Measurements from ENCODE around the gene LRMDA. TPM values are rescaled to one million over a fixed set of nuclear protein-coding genes. Genes with fewer than 3 reads are reported as not detected.
"Not testable (repeated sequence)": the region's sequence is repeated elsewhere in the genome, so short reads cannot be mapped to it uniquely, and the experiment has no call there.

LRMDA gene
- total and polyA plus RNA-seq, 2 of the 13 experiments (the other 11 are each of a cell fraction or from before 2014, with no cell fraction given), result 13.4 to 22.0 TPM

DNA sequence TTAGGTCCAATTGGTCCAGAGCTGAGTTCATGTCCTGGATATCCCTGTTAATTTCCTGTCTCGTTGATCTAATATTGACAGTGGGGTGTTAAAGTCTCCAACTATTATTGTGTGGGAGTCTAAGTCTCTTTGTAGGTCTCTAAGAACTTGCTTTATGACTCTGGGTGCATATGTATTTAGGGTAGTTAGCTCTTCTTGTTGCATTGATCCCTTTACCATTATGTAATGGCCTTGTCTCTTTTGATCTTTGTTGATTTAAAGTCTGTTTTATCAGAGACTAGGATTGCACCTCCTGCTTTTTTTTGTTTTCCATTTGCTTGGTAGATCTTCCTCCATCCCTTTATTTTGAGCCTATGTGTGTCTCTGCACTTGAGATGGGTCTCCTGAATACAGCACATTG, 87.8 kb downstream of the LRMDA start (continued):
- TF ChIP-seq ONECUT2 (CRISPR knock-in tag; IDR thresholded peaks at IDR 0.05) (peak; percentile 61; the same call in 1 of the 2 replicates), EP300 (IDR thresholded peaks at IDR 0.05; ENCODE audit: low read depth in 2 of 2, low read length in 2 of 2) (peak in 1 of 2 experiments; percentile 20; a peak in 1 of 4 replicates), THAP11 (CRISPR knock-in tag; IDR thresholded peaks at IDR 0.05) (peak; percentile 24; the same call in 1 of the 2 replicates), PITX1 (CRISPR knock-in tag; IDR thresholded peaks at IDR 0.05) (peak; percentile 21; the same call in 1 of the 2 replicates), AHDC1 (CRISPR knock-in tag; IDR thresholded peaks at IDR 0.05; ENCODE audit: borderline replicate concordance) (peak; percentile 35; the same call in 1 of the 2 replicates), ZGPAT (CRISPR knock-in tag; IDR thresholded peaks at IDR 0.05) (0 out of 2 replicates have a peak, but pooled peaks have one; percentile 42), CEBPG (CRISPR knock-in tag; IDR thresholded peaks at IDR 0.05) (peak; percentile 32; the same call in 1 of the 2 replicates), SOX13 (CRISPR knock-in tag; conservative IDR thresholded peaks at IDR 0.05 in 1 of 2, IDR thresholded peaks at IDR 0.05 in 1 of 2) (peak in 1 of 2 experiments; percentile 83; a peak in 2 of 4 replicates), PHF21A (CRISPR knock-in tag; IDR thresholded peaks at IDR 0.05) (0 out of 2 replicates have a peak, but pooled peaks have one; percentile 37), FOXP1 (CRISPR knock-in tag; IDR thresholded peaks at IDR 0.05) (peak; percentile 66; the same call in 1 of the 2 replicates), CREM (IDR thresholded peaks at IDR 0.05) (peak; percentile 61), SP5 (CRISPR knock-in tag; IDR thresholded peaks at IDR 0.05; ENCODE audit: borderline replicate concordance, low read depth) (peak; percentile 20; the same call in 1 of the 2 replicates), GATAD2A (CRISPR knock-in tag; IDR thresholded peaks at IDR 0.05) (peak; percentile 73), HDAC2 (CRISPR knock-in tag; IDR thresholded peaks at IDR 0.05) (0 out of 2 replicates have a peak, but pooled peaks have one; percentile 26)
- not testable (repeated sequence) for TF ChIP-seq EP300 (CRISPR knock-in tag; IDR thresholded peaks at IDR 0.05; ENCODE audit: borderline replicate concordance); SOX13 (IDR thresholded peaks at IDR 0.05); FOXP1 (IDR thresholded peaks at IDR 0.05); CREM (CRISPR knock-in tag; IDR thresholded peaks at IDR 0.05)
- TF ChIP-seq, protein P1, sequence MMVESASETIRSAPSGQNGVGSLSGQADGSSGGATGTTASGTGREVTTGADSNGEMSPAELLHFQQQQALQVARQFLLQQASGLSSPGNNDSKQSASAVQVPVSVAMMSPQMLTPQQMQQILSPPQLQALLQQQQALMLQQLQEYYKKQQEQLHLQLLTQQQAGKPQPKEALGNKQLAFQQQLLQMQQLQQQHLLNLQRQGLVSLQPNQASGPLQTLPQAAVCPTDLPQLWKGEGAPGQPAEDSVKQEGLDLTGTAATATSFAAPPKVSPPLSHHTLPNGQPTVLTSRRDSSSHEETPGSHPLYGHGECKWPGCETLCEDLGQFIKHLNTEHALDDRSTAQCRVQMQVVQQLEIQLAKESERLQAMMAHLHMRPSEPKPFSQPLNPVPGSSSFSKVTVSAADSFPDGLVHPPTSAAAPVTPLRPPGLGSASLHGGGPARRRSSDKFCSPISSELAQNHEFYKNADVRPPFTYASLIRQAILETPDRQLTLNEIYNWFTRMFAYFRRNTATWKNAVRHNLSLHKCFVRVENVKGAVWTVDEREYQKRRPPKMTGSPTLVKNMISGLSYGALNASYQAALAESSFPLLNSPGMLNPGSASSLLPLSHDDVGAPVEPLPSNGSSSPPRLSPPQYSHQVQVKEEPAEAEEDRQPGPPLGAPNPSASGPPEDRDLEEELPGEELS (CRISPR knock-in tag; IDR thresholded peaks at IDR 0.05), result 0 out of 2 replicates have a peak, but pooled peaks have one; percentile 12

Data from HepG2 (cell line).